ENCODE data around the gene ALDH1A2.

Gene ALDH1A2

DNA sequence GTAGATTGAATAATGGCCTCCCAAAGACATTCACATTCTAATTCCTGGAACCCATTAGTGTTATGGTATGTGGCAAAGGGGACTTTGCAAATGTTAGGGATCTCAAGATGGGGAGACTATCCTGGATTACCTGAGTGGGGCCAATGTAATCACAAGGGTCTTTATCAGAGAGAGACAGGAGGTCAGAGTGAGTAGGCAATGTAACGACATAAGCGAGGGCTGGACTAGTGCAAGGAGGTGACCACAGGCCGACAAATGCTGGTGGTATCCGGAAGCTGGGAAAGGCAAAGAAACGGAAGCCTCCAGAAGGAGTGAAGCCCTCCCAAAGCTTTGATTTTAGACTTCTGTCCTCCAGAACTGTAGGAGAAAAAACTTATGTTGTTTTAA, 46.2 kb upstream of the ALDH1A2 start:
- no peak overlapping the region for H2BK12ac ChIP-seq (ENCODE audit: low read length in 2 of 2)
- DNase-seq, result no peak
- H3K36me3 ChIP-seq (ENCODE audit: control insufficient read depth in 1 of 2, insufficient read depth in 2 of 2, low read depth in 1 of 2, low read length in 2 of 2), result no peaks in the 10 kb centered on the region
- H3K18ac ChIP-seq (ENCODE audit: low read depth in 1 of 2, low read length in 2 of 2), result no peak overlapping the region
- no peaks in the 10 kb centered on the region for H3K4me1 ChIP-seq (ENCODE audit: control insufficient read depth, insufficient read depth, low read depth, low read length)
- H3K9ac ChIP-seq (ENCODE audit: low read length), result no peak overlapping the region
- H2BK5ac ChIP-seq (ENCODE audit: low read depth, low read length, poor library complexity, severe bottlenecking), result no peak overlapping the region
- H3K4me2 ChIP-seq (ENCODE audit: low read length, poor library complexity, severe bottlenecking), result no peak overlapping the region
- no peak overlapping the region for H4K91ac ChIP-seq (ENCODE audit: low read length)
- no peaks in the 10 kb centered on the region for H3K79me1 ChIP-seq (replicated peaks; ENCODE audit: low read length, poor library complexity, severe bottlenecking)
- H2BK120ac ChIP-seq (ENCODE audit: low read depth, low read length), result no peak overlapping the region
- no peak overlapping the region for H4K8ac ChIP-seq (ENCODE audit: low read length)
- H3K27me3 ChIP-seq (ENCODE audit: control insufficient read depth in 1 of 2, insufficient read depth in 1 of 2, low read length in 2 of 2), result peaks cover 19 to 56% of the 10 kb centered on the region in 2 experiments
- no peak overlapping the region for H2BK15ac ChIP-seq (ENCODE audit: low read depth, poor library complexity, severe bottlenecking)
- H3K4me3 ChIP-seq (ENCODE audit: insufficient read depth in 1 of 2, low read depth in 1 of 2, low read length in 2 of 2), result no peak overlapping the region
- H2AFZ ChIP-seq (ENCODE audit: low read depth, low read length), result no peak overlapping the region
- H3K23ac ChIP-seq (ENCODE audit: low read length in 2 of 2), result no peak overlapping the region
- H3K14ac ChIP-seq (ENCODE audit: low read length in 2 of 2), result no peak overlapping the region
- H3K27ac ChIP-seq (ENCODE audit: low read length, poor library complexity, severe bottlenecking), result no peak overlapping the region
- H3K4ac ChIP-seq (ENCODE audit: low read depth in 1 of 2, low read length in 2 of 2), result no peak overlapping the region
- H2AK5ac ChIP-seq (ENCODE audit: low read length, severe bottlenecking), result no peak overlapping the region
- no peaks in the 10 kb centered on the region for H3K9me3 ChIP-seq (ENCODE audit: control insufficient read depth, low read length)
- WGBS, result 93% methylated on average over 5 of the region's 5 CpGs

GRCh38 chr15:58110999-58111717, 45.6 kb upstream of the ALDH1A2 start:
- no peaks in the 10 kb centered on the region for H3K4me1 ChIP-seq (ENCODE audit: control insufficient read depth, insufficient read depth, low read depth, low read length)
- no peak overlapping the region for H3K27ac ChIP-seq (ENCODE audit: low read length, poor library complexity, severe bottlenecking)
- H2AK5ac ChIP-seq (ENCODE audit: low read length, severe bottlenecking), result no peak overlapping the region
- H3K23ac ChIP-seq (ENCODE audit: low read length in 2 of 2), result no peak overlapping the region
- no peak overlapping the region for H3K4me2 ChIP-seq (ENCODE audit: low read length, poor library complexity, severe bottlenecking)
- H3K4me3 ChIP-seq (ENCODE audit: insufficient read depth in 1 of 2, low read depth in 1 of 2, low read length in 2 of 2), result no peak overlapping the region
- no peak overlapping the region for H2BK120ac ChIP-seq (ENCODE audit: low read depth, low read length)
- no peak overlapping the region for H2BK5ac ChIP-seq (ENCODE audit: low read depth, low read length, poor library complexity, severe bottlenecking)
- no peak overlapping the region for H4K8ac ChIP-seq (ENCODE audit: low read length)
- no peak overlapping the region for H2AFZ ChIP-seq (ENCODE audit: low read depth, low read length)
- no peak overlapping the region for H3K14ac ChIP-seq (ENCODE audit: low read length in 2 of 2)
- H2BK12ac ChIP-seq (ENCODE audit: low read length in 2 of 2), result no peak overlapping the region
- H3K27me3 ChIP-seq (ENCODE audit: control insufficient read depth in 1 of 2, insufficient read depth in 1 of 2, low read length in 2 of 2), result peaks cover 19 to 52% of the 10 kb centered on the region in 2 experiments
- WGBS, result 76% methylated on average over 4 of the region's 6 CpGs
- H3K9me3 ChIP-seq (ENCODE audit: control insufficient read depth, low read length), result no peaks in the 10 kb centered on the region
- H2BK15ac ChIP-seq (ENCODE audit: low read depth, poor library complexity, severe bottlenecking), result no peak overlapping the region
- H3K79me1 ChIP-seq (replicated peaks; ENCODE audit: low read length, poor library complexity, severe bottlenecking), result no peaks in the 10 kb centered on the region
- H3K9ac ChIP-seq (ENCODE audit: low read length), result no peak overlapping the region
- no peak overlapping the region for H3K4ac ChIP-seq (ENCODE audit: low read depth in 1 of 2, low read length in 2 of 2)
- no peaks in the 10 kb centered on the region for H3K36me3 ChIP-seq (ENCODE audit: control insufficient read depth in 1 of 2, insufficient read depth in 2 of 2, low read depth in 1 of 2, low read length in 2 of 2)
- no peak overlapping the region for H4K91ac ChIP-seq (ENCODE audit: low read length)
- no peak for DNase-seq
- H3K18ac ChIP-seq (ENCODE audit: low read depth in 1 of 2, low read length in 2 of 2), result no peak overlapping the region

GRCh38 chr15:58109419-58109818, 43.9 kb upstream of the ALDH1A2 start:
- Histone ChIP-seq H3K23ac (ENCODE audit: low read length in 2 of 2) (no peak overlapping the region), H3K4me1 (ENCODE audit: control insufficient read depth, insufficient read depth, low read depth, low read length) (no peaks in the 10 kb centered on the region), H3K27ac (ENCODE audit: low read length, poor library complexity, severe bottlenecking) (no peak overlapping the region), H4K8ac (ENCODE audit: low read length) (no peak overlapping the region), H2BK12ac (ENCODE audit: low read length in 2 of 2) (no peak overlapping the region), H3K27me3 (ENCODE audit: control insufficient read depth in 1 of 2, insufficient read depth in 1 of 2, low read length in 2 of 2) (peaks cover 19 to 46% of the 10 kb centered on the region in 2 experiments), H3K18ac (ENCODE audit: low read depth in 1 of 2, low read length in 2 of 2) (no peak overlapping the region), H4K91ac (ENCODE audit: low read length) (no peak overlapping the region), H2BK120ac (ENCODE audit: low read depth, low read length) (no peak overlapping the region), H2AK5ac (ENCODE audit: low read length, severe bottlenecking) (no peak overlapping the region), H3K4me3 (ENCODE audit: insufficient read depth in 1 of 2, low read depth in 1 of 2, low read length in 2 of 2) (no peak overlapping the region), H3K4ac (ENCODE audit: low read depth in 1 of 2, low read length in 2 of 2) (no peak overlapping the region), H2BK15ac (ENCODE audit: low read depth, poor library complexity, severe bottlenecking) (no peak overlapping the region), H2BK5ac (ENCODE audit: low read depth, low read length, poor library complexity, severe bottlenecking) (no peak overlapping the region), H3K9me3 (ENCODE audit: control insufficient read depth, low read length) (no peaks in the 10 kb centered on the region), H3K9ac (ENCODE audit: low read length) (no peak overlapping the region), H2AFZ (ENCODE audit: low read depth, low read length) (no peak overlapping the region), H3K36me3 (ENCODE audit: control insufficient read depth in 1 of 2, insufficient read depth in 2 of 2, low read depth in 1 of 2, low read length in 2 of 2) (no peaks in the 10 kb centered on the region), H3K4me2 (ENCODE audit: low read length, poor library complexity, severe bottlenecking) (no peak overlapping the region), H3K14ac (ENCODE audit: low read length in 2 of 2) (no peak overlapping the region), H3K79me1 (replicated peaks; ENCODE audit: low read length, poor library complexity, severe bottlenecking) (no peaks in the 10 kb centered on the region)
- no peak for DNase-seq
- 90% methylated on average over 2 of the region's 3 CpGs for WGBS

GRCh38 chr15:58108117-58108516, 42.6 kb upstream of the ALDH1A2 start:
- Histone ChIP-seq H2BK5ac (ENCODE audit: low read depth, low read length, poor library complexity, severe bottlenecking) (no peak overlapping the region), H3K9ac (ENCODE audit: low read length) (no peak overlapping the region), H3K9me3 (ENCODE audit: control insufficient read depth, low read length) (no peaks in the 10 kb centered on the region), H2BK12ac (ENCODE audit: low read length in 2 of 2) (no peak overlapping the region), H2BK120ac (ENCODE audit: low read depth, low read length) (no peak overlapping the region), H3K4ac (ENCODE audit: low read depth in 1 of 2, low read length in 2 of 2) (no peak overlapping the region), H3K23ac (ENCODE audit: low read length in 2 of 2) (no peak overlapping the region), H3K4me1 (ENCODE audit: control insufficient read depth, insufficient read depth, low read depth, low read length) (no peaks in the 10 kb centered on the region), H3K27ac (ENCODE audit: low read length, poor library complexity, severe bottlenecking) (no peak overlapping the region), H4K91ac (ENCODE audit: low read length) (no peak overlapping the region), H2BK15ac (ENCODE audit: low read depth, poor library complexity, severe bottlenecking) (no peak overlapping the region), H3K18ac (ENCODE audit: low read depth in 1 of 2, low read length in 2 of 2) (no peak overlapping the region), H3K27me3 (ENCODE audit: control insufficient read depth in 1 of 2, insufficient read depth in 1 of 2, low read length in 2 of 2) (peaks cover 19 to 42% of the 10 kb centered on the region in 2 experiments), H4K8ac (ENCODE audit: low read length) (no peak overlapping the region), H3K36me3 (ENCODE audit: control insufficient read depth in 1 of 2, insufficient read depth in 2 of 2, low read depth in 1 of 2, low read length in 2 of 2) (no peaks in the 10 kb centered on the region), H3K4me2 (ENCODE audit: low read length, poor library complexity, severe bottlenecking) (no peak overlapping the region), H3K4me3 (ENCODE audit: insufficient read depth in 1 of 2, low read depth in 1 of 2, low read length in 2 of 2) (no peak overlapping the region), H2AFZ (ENCODE audit: low read depth, low read length) (no peak overlapping the region), H3K14ac (ENCODE audit: low read length in 2 of 2) (no peak overlapping the region), H3K79me1 (replicated peaks; ENCODE audit: low read length, poor library complexity, severe bottlenecking) (no peaks in the 10 kb centered on the region), H2AK5ac (ENCODE audit: low read length, severe bottlenecking) (no peak overlapping the region)
- WGBS, result 71% methylated on average over 2 of the region's 2 CpGs
- DNase-seq, result no peak

All from mesenchymal stem cell (in vitro differentiated cells and primary cell).